HL-60 (cell line): ENCODE measurements around the gene CLRN3.
A peak's percentile ranks its signal among the peaks of the same experiment; 100 is the strongest.

Experiments used
- DNase-seq, 2 experiments: peaks; one replicate each; pipeline ENCODE4 v3.0.0-alpha.2; 2010 to 2020; ENCODE audit warnings: low read depth in 1 of 2, low spot score in 1 of 2
- H3K27ac ChIP-seq: fragments of 250-450 bp; sonication (Bioruptor Pico); replicated peaks from 2 replicates; pipeline ENCODE4 v1.5.1; 2020; ENCODE audit warnings: mild to moderate bottlenecking, moderate library complexity
- H3K27me3 ChIP-seq: fragments of 250-450 bp; sonication (Bioruptor Pico); 2 replicates; pipeline ENCODE4 v1.5.1; 2021; ENCODE audit warnings: mild to moderate bottlenecking, moderate library complexity; ENCODE audit not compliant: insufficient read depth, poor library complexity, severe bottlenecking
- H3K4me3 ChIP-seq: replicated peaks from 2 replicates; pipeline ENCODE4 v1.5.1; 2011; ENCODE audit warnings: mild to moderate bottlenecking, control low read depth, low read length; ENCODE audit not compliant: insufficient read depth
- CTCF ChIP-seq: IDR thresholded peaks from one replicate; pipeline ENCODE4 v1.5.1; 2011; ENCODE audit warnings: low read length, control low read depth, inconsistent platforms; ENCODE audit not compliant: insufficient read depth
- GABPA ChIP-seq: IDR thresholded peaks from 2 replicates; pipeline ENCODE4 v1.6.1; 2012; ENCODE audit warnings: low read depth
- POLR2AphosphoS5 ChIP-seq: IDR thresholded peaks from 2 replicates; pipeline ENCODE4 v1.6.1; 2012; ENCODE audit warnings: low read depth
- REST ChIP-seq: IDR thresholded peaks from 2 replicates; pipeline ENCODE4 v1.6.1; 2012; ENCODE audit warnings: low read depth; ENCODE audit not compliant: insufficient replicate concordance
- SPI1 ChIP-seq: IDR thresholded peaks from 2 replicates; pipeline ENCODE4 v1.6.1; 2012; ENCODE audit warnings: low read depth, mild to moderate bottlenecking, borderline replicate concordance

Gene CLRN3

GRCh38 chr10:127855591-127855881 is 37.2 kb downstream of the CLRN3 start:
- TF ChIP-seq REST (no peak), SPI1 (no peak)
- peaks cover 3% of the 10 kb centered on the region for H3K27me3 ChIP-seq
- H3K27ac ChIP-seq: no peak overlapping the region
- DNase-seq: no peak
- H3K4me3 ChIP-seq: no peak overlapping the region

- DNase-seq: no peak
- Histone ChIP-seq H3K27me3 (peaks cover 3% of the 10 kb centered on the region), H3K27ac (no peak overlapping the region), H3K4me3 (no peak overlapping the region)
- TF ChIP-seq CTCF (no peak), SPI1 (no peak), GABPA (no peak), REST (no peak), POLR2AphosphoS5 (no peak)
Observed at GRCh38 chr10:127854769-127855590, 37.8 kb downstream of the CLRN3 start.

- H3K4me3 ChIP-seq: no peak overlapping the region
- peak; percentile 34 to 54 for DNase-seq
- peak; percentile 68 for TF ChIP-seq CTCF
- TF ChIP-seq GABPA: no peak
Observed at GRCh38 chr10:127853868-127854768, 38.6 kb downstream of the CLRN3 start.

GRCh38 chr10:127852456-127852855 is 40.3 kb downstream of the CLRN3 start:
- Histone ChIP-seq H3K27ac (no peak overlapping the region), H3K27me3 (peaks cover 3% of the 10 kb centered on the region), H3K4me3 (no peak overlapping the region)
- DNase-seq: no peak
- no peak for TF ChIP-seq GABPA
- TF ChIP-seq REST: no peak
- no peak for TF ChIP-seq SPI1
- TF ChIP-seq POLR2AphosphoS5: no peak
- no peak for TF ChIP-seq CTCF

More at GRCh38 chr10:127853868-127854768, 38.6 kb downstream of the CLRN3 start:
- peaks cover 3% of the 10 kb centered on the region for H3K27me3 ChIP-seq
- no peak overlapping the region for H3K27ac ChIP-seq
